Stimulated activated CD4-positive, alpha-beta T cell treated with anti-CD3 and anti-CD28 coated beads, Interleukin-1b, Interleukin-23, amount 100 ng/mL, for 24 hours (primary cell): ENCODE measurements around the gene TRIP6.
"Not testable (repeated sequence)": the region's sequence is repeated elsewhere in the genome, so short reads cannot be mapped to it uniquely, and the experiment has no call there.

Experiments
- DNase-seq, 4 experiments: peaks; one replicate each; pipeline ENCODE4 v3.0.0-alpha.2; 2020; ENCODE audit warnings: low read depth in 4 of 4, low spot score in 1 of 4

TRIP6 gene

GRCh38 chr7:100837099-100837836 is 29.9 kb upstream of the TRIP6 start:
- DNase-seq = peak; percentile 46 to 72 (median 67)

- DNase-seq = no peak
Measured at GRCh38 chr7:100839361-100839760, 27.8 kb upstream of the TRIP6 start.

GRCh38 chr7:100840470-100841100 is 26.6 kb upstream of the TRIP6 start:
- DNase-seq = no peak

- DNase-seq = no peak
Measured at GRCh38 chr7:100847360-100847759, 19.8 kb upstream of the TRIP6 start.

GRCh38 chr7:100852048-100852872 is 14.9 kb upstream of the TRIP6 start, which contains the start of gene SLC12A9:
TSS of gene SLC12A9 (plus strand) at chr7:100852713. CDS start at chr7:100854198, 1,485 bp downstream.
- peak; percentile 71 to 89 (median 80) for DNase-seq

- no peak for DNase-seq
Measured at GRCh38 chr7:100854146-100854895, 12.9 kb upstream of the TRIP6 start.

GRCh38 chr7:100854899-100855298 is 12.3 kb upstream of the TRIP6 start:
- DNase-seq = not testable (repeated sequence)

GRCh38 chr7:100855515-100855914 is 11.7 kb upstream of the TRIP6 start:
- no peak for DNase-seq

- DNase-seq = no peak
Measured at GRCh38 chr7:100856871-100857282, 10.3 kb upstream of the TRIP6 start.

GRCh38 chr7:100859856-100860255 is 7.3 kb upstream of the TRIP6 start:
- DNase-seq = no peak

- no peak for DNase-seq
Measured at GRCh38 chr7:100860702-100861615, 6.2 kb upstream of the TRIP6 start.

- no peak for DNase-seq
Measured at GRCh38 chr7:100861616-100861985, 5.6 kb upstream of the TRIP6 start.

- DNase-seq = no peak
Measured at GRCh38 chr7:100863406-100863950, 3.7 kb upstream of the TRIP6 start.

- no peak for DNase-seq
Measured at GRCh38 chr7:100864263-100864845, 2.8 kb upstream of the TRIP6 start.

- no peak for DNase-seq
Measured at GRCh38 chr7:100865372-100865911, 1.7 kb upstream of the TRIP6 start.

GRCh38 chr7:100865938-100866728 is 1.1 kb upstream of the TRIP6 start:
- DNase-seq = no peak

- no peak for DNase-seq
Measured at GRCh38 chr7:100866729-100867039, 503 bp upstream of the TRIP6 start.

GRCh38 chr7:100867776-100868485 is 744 bp downstream of the TRIP6 start:
- no peak for DNase-seq
